Endothelial cell of hepatic sinusoid (primary cell): ENCODE data around the gene CHURC1.

ENCODE experiments used
- in situ Hi-C: cut with HindIII; loops from 2 replicates; pipeline ENCODE4 v1.10.0; 2017; ENCODE audit warnings: low sequenced_read_pairs

Gene CHURC1

GRCh38 chr14:64914237-64915028 lies at the start of gene CHURC1:
Gene CHURC1 (plus strand): TSS chr14:64914455. CDS start chr14:64914496, 41 bp downstream.
- in situ Hi-C loops, result no loop called here

- in situ Hi-C loops, result no loop called here
These were observed 49.1 kb upstream of the CHURC1 start for GRCh38 chr14:64865109-64865508.

GRCh38 chr14:64865992-64866391 lies 48.3 kb upstream of the CHURC1 start:
- in situ Hi-C loops, result no loop called here

- in situ Hi-C loops, result no loop called here
These were observed 47.1 kb upstream of the CHURC1 start for GRCh38 chr14:64867182-64867581.

- in situ Hi-C loops, result no loop called here
These were observed 45.9 kb upstream of the CHURC1 start for GRCh38 chr14:64868379-64868778.

GRCh38 chr14:64868841-64869240 lies 45.4 kb upstream of the CHURC1 start:
- in situ Hi-C loops, result no loop called here

- in situ Hi-C loops, result no loop called here
These were observed 44.1 kb upstream of the CHURC1 start for GRCh38 chr14:64870160-64870559.

GRCh38 chr14:64871344-64871743 lies 42.9 kb upstream of the CHURC1 start:
- in situ Hi-C loops, result no loop called here

- in situ Hi-C loops, result no loop called here
These were observed 40.6 kb upstream of the CHURC1 start for GRCh38 chr14:64873506-64874219.

- in situ Hi-C loops, result no loop called here
These were observed 38.9 kb upstream of the CHURC1 start for GRCh38 chr14:64875350-64875749.

- in situ Hi-C loops, result no loop called here
These were observed 36.4 kb upstream of the CHURC1 start for GRCh38 chr14:64877846-64878245.

GRCh38 chr14:64878837-64879634 lies 35.2 kb upstream of the CHURC1 start:
- in situ Hi-C loops, result no loop called here

GRCh38 chr14:64879635-64880220 lies 34.5 kb upstream of the CHURC1 start, which contains the start of gene SPTB:
Gene SPTB (minus strand): TSS chr14:64879907. CDS start chr14:64823094, 56,813 bp downstream.
- in situ Hi-C loops, result no loop called here

GRCh38 chr14:64880221-64881121 lies 33.8 kb upstream of the CHURC1 start:
- in situ Hi-C loops, result no loop called here

GRCh38 chr14:64885559-64885958 lies 28.7 kb upstream of the CHURC1 start:
- in situ Hi-C loops, result no loop called here

- in situ Hi-C loops, result no loop called here
These were observed 24.9 kb upstream of the CHURC1 start for GRCh38 chr14:64889352-64889751.

- in situ Hi-C loops, result loop anchor here (5.0 kb wide), 1 partner anchor 69 kb away; no protein-coding TSS in a partner anchor
These were observed 22.9 kb upstream of the CHURC1 start for GRCh38 chr14:64891173-64891838.

GRCh38 chr14:64891839-64892375 lies 22.3 kb upstream of the CHURC1 start:
- in situ Hi-C loops, result loop anchor here (5.0 kb wide), 1 partner anchor 70 kb away; no protein-coding TSS in a partner anchor

- in situ Hi-C loops, result no loop called here
These were observed 14.3 kb upstream of the CHURC1 start for GRCh38 chr14:64899958-64900357.
